Activated naive CD4-positive, alpha-beta T cell treated with anti-CD3 and anti-CD28 coated beads for 36 hours (primary cell): ENCODE measurements around the gene SLC8A1. TPM values are rescaled to one million over a fixed set of nuclear protein-coding genes. Genes with fewer than 3 reads are reported as not detected.

Experiments
- CTCF ChIA-PET: fragments of 350-600 bp; sonication (Branson Sonifier 250); formaldehyde crosslinking; loops from one replicate; lab custom pipeline; 2021; ENCODE audit warnings: antibody characterized with exemption; lab: Charles Lee
- DNase-seq: peaks from one replicate; pipeline ENCODE4 v3.0.0-alpha.2; 2020
- H3K27ac Mint-ChIP-seq: one replicate; pipeline ENCODE4 v1.8.0; 2021; ENCODE audit warnings: mild to moderate bottlenecking, mixed read lengths
- H3K27me3 Mint-ChIP-seq: one replicate; pipeline ENCODE4 v1.8.0; 2021; ENCODE audit warnings: low read depth, mixed read lengths
- H3K36me3 Mint-ChIP-seq: one replicate; pipeline ENCODE4 v1.8.0; 2021; ENCODE audit warnings: low read depth, mixed read lengths
- H3K4me1 Mint-ChIP-seq: one replicate; pipeline ENCODE4 v1.8.0; 2021; ENCODE audit warnings: low read depth, mixed read lengths
- H3K4me3 Mint-ChIP-seq: one replicate; pipeline ENCODE4 v1.8.0; 2021; ENCODE audit warnings: mild to moderate bottlenecking, moderate library complexity, mixed read lengths
- H3K9me3 Mint-ChIP-seq: one replicate; pipeline ENCODE4 v1.8.0; 2021; ENCODE audit warnings: mixed read lengths
- intact Hi-C: fragments of 100-400 bp; cut with micrococcal nuclease; formaldehyde crosslinking; loops from one replicate; pipeline ENCODE4 v1.15.1; 2023
- total RNA-seq, 2 experiments: library from RNA; stranded (reverse); gene quantifications; one replicate each; pipeline ENCODE4 v1.2.3, GENCODE V29; 2021

Gene SLC8A1
- total RNA-seq, 2 experiments from 2014 or later = 0.60 to 0.99 TPM

DNA sequence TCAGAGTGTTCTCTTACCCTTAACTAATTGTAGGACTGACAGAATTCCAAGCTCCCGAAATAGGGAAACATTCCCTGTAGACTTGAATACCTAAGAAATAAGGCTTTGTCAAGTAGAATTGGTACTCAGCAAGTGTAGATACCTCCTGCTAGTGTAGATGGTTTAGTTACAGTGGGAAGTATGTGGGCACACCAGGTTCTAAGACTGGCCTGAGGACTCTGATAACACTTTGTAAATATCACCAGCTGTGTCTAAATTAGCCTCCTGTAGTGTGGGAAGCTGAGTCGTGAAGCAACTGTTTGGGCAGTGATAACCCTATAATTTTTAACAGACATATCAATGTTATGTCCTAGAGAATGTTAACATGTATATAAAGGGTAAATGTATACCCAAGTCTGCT, 304.5 kb downstream of the SLC8A1 start:
- H3K27me3 Mint-ChIP-seq = no peaks in the 10 kb centered on the region
- intact Hi-C loops = no loop called here
- no peaks in the 10 kb centered on the region for H3K9me3 Mint-ChIP-seq
- H3K36me3 Mint-ChIP-seq = no peaks in the 10 kb centered on the region
- CTCF ChIA-PET = no interaction called here
- H3K4me1 Mint-ChIP-seq = no peaks in the 10 kb centered on the region
- no peak for DNase-seq
- no peak overlapping the region for H3K4me3 Mint-ChIP-seq
- no peak overlapping the region for H3K27ac Mint-ChIP-seq

DNA sequence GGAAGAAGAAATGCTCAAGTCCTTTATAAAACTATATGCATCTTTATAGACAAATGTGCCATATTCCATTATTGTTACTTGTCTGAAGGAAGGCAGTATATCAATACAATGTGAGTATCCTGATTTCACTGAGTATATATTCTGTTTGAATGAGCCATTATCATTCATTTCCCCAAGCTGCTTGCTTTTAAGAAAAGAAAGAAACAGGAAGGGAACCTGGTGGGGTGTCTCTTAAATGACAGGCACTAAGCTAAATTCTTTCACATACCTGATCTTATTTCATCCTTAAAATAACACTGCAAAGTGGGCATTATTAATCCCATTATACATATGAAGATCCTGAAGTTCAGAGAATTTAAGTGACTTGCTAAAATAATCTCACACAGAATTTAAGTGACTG, 307.9 kb downstream of the SLC8A1 start:
- no peak for DNase-seq
- Mint-ChIP-seq H3K9me3 (no peaks in the 10 kb centered on the region), H3K4me1 (no peaks in the 10 kb centered on the region), H3K36me3 (no peaks in the 10 kb centered on the region), H3K27me3 (no peaks in the 10 kb centered on the region), H3K4me3 (no peak overlapping the region), H3K27ac (no peak overlapping the region)
- intact Hi-C loops = no loop called here
- CTCF ChIA-PET = no interaction called here

GRCh38 chr2:40138314-40138713, 313.6 kb downstream of the SLC8A1 start:
- no peaks in the 10 kb centered on the region for H3K36me3 Mint-ChIP-seq
- no peaks in the 10 kb centered on the region for H3K4me1 Mint-ChIP-seq
- no peak for DNase-seq
- no peak overlapping the region for H3K27ac Mint-ChIP-seq
- no peaks in the 10 kb centered on the region for H3K9me3 Mint-ChIP-seq
- CTCF ChIA-PET = no interaction called here
- no peak overlapping the region for H3K4me3 Mint-ChIP-seq
- no peaks in the 10 kb centered on the region for H3K27me3 Mint-ChIP-seq
- intact Hi-C loops = loop anchor here (10.0 kb wide), 1 partner anchor 224 kb away; no protein-coding TSS in a partner anchor

DNA sequence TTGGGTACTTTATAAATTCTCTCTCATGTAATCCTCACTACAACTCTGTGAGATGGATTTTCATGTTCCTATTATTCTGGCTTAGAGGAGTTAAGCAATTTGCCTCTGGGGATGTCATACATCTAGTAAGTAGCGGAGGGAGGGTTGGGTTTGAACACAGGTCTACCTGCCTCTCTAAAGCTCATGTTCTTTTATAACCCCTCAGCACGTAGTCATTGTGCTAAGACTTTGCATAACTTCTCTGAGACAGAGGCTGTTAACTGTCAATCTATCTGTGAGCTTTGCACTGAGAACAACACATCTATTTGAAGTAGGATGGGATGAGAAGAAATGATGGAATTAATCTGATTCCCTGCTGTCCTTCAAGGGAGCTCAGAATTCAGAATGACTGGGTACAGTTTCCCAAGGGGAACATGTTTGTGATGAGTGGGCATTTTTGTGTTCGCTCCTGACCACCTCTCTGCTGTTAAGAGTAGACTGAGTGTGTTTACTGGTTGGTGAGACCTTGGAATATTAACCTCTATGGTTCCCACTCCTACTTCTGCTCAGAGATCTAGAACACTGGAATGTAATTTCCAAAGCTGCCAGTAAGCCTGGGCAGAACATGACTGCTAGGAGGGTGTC, 320.7 kb downstream of the SLC8A1 start:
- Mint-ChIP-seq H3K27me3 (no peaks in the 10 kb centered on the region), H3K27ac (no peak overlapping the region), H3K36me3 (no peaks in the 10 kb centered on the region), H3K4me1 (no peaks in the 10 kb centered on the region), H3K9me3 (no peaks in the 10 kb centered on the region), H3K4me3 (no peak overlapping the region)
- CTCF ChIA-PET = no interaction called here
- DNase-seq = no peak
- intact Hi-C loops = loop anchor here (10.0 kb wide), 1 partner anchor 216 kb away; no protein-coding TSS in a partner anchor

DNA sequence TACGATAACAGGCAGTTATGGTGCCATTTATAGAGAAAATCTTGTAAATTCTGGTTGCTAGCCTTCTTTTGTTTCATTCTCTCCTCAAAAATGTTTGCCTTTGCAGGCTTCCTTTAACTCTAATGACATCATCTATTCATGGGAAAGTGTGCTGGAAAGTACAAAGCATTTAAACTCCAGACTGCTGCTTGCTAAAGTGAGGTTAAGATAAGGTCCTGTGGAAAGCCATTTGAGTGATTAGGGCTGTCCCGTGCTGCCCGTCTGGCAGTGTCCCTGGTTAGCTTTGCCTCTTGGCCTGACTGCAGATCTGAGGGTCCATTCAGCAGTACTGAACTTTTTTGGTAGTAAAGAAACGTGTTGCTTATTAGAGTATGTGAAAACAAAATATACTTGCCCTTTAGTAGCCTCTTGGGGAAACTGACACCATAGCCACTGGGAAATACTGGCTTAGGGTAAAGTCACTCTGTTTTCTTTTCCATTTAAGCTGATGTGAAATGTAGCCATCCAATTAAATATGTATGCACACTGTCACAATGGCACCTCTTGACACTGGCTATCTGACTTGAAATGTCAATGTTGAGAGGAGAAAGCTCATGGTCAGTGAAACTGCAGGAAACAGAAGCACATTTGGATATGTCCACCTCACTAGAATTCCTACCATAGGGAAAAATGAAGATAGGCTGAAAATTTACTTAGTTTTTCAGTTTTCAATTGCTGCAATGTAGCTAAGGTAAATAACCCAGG, 321.5 kb downstream of the SLC8A1 start:
- no peak overlapping the region for H3K4me3 Mint-ChIP-seq
- no peak overlapping the region for H3K27ac Mint-ChIP-seq
- no peaks in the 10 kb centered on the region for H3K36me3 Mint-ChIP-seq
- CTCF ChIA-PET = no interaction called here
- no peaks in the 10 kb centered on the region for H3K4me1 Mint-ChIP-seq
- intact Hi-C loops = loop anchor here (10.0 kb wide), 1 partner anchor 216 kb away; no protein-coding TSS in a partner anchor
- no peak for DNase-seq
- H3K9me3 Mint-ChIP-seq = no peaks in the 10 kb centered on the region
- no peaks in the 10 kb centered on the region for H3K27me3 Mint-ChIP-seq

- Mint-ChIP-seq H3K9me3 (no peaks in the 10 kb centered on the region), H3K36me3 (no peaks in the 10 kb centered on the region), H3K27ac (no peak overlapping the region), H3K4me3 (no peak overlapping the region), H3K27me3 (no peaks in the 10 kb centered on the region), H3K4me1 (no peaks in the 10 kb centered on the region)
- no peak for DNase-seq
- intact Hi-C loops = loop anchor here (10.0 kb wide), 1 partner anchor 215 kb away; no protein-coding TSS in a partner anchor
- CTCF ChIA-PET = no interaction called here
These were observed 322.2 kb downstream of the SLC8A1 start for GRCh38 chr2:40129725-40130124.

DNA sequence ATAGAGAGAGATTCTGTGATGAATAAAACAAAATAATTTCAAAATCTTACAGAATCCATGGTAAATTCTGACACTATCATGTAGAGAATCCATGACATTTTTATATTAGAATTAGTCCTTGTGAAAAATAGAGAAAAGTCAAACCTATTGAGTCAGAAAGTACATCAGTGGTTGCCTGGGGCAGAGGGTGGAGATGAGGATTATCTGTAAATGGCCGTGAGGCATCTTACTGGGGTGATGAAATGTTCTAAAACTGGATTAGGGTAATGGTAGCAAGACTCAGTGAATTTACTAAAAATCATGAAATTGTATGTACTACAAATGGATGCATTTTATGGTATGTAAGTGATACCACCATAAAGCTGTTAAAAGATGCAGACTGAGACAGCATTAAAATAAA, 323.1 kb downstream of the SLC8A1 start:
- H3K36me3 Mint-ChIP-seq = no peaks in the 10 kb centered on the region
- H3K9me3 Mint-ChIP-seq = no peaks in the 10 kb centered on the region
- DNase-seq = no peak
- intact Hi-C loops = no loop called here
- no peaks in the 10 kb centered on the region for H3K27me3 Mint-ChIP-seq
- H3K27ac Mint-ChIP-seq = no peak overlapping the region
- CTCF ChIA-PET = no interaction called here
- H3K4me3 Mint-ChIP-seq = no peak overlapping the region
- H3K4me1 Mint-ChIP-seq = no peaks in the 10 kb centered on the region

GRCh38 chr2:40127890-40128557, 323.9 kb downstream of the SLC8A1 start:
- DNase-seq = no peak

GRCh38 chr2:40127146-40127545, 324.7 kb downstream of the SLC8A1 start:
- Mint-ChIP-seq H3K4me1 (no peaks in the 10 kb centered on the region), H3K4me3 (no peak overlapping the region), H3K27me3 (no peaks in the 10 kb centered on the region), H3K9me3 (no peaks in the 10 kb centered on the region), H3K27ac (no peak overlapping the region), H3K36me3 (no peaks in the 10 kb centered on the region)
- no peak for DNase-seq
- intact Hi-C loops = no loop called here
- CTCF ChIA-PET = no interaction called here

More at GRCh38 chr2:40127890-40128557, 323.9 kb downstream of the SLC8A1 start:
- CTCF ChIA-PET = no interaction called here
- Mint-ChIP-seq H3K27ac (no peak overlapping the region), H3K27me3 (no peaks in the 10 kb centered on the region), H3K4me1 (no peaks in the 10 kb centered on the region), H3K4me3 (no peak overlapping the region), H3K36me3 (no peaks in the 10 kb centered on the region), H3K9me3 (no peaks in the 10 kb centered on the region)
- intact Hi-C loops = no loop called here

- no peaks in the 10 kb centered on the region for H3K27me3 Mint-ChIP-seq
- no peak overlapping the region for H3K4me3 Mint-ChIP-seq
- no peaks in the 10 kb centered on the region for H3K4me1 Mint-ChIP-seq
- no peaks in the 10 kb centered on the region for H3K36me3 Mint-ChIP-seq
- H3K27ac Mint-ChIP-seq = no peak overlapping the region
- CTCF ChIA-PET = no interaction called here
- H3K9me3 Mint-ChIP-seq = no peaks in the 10 kb centered on the region
- intact Hi-C loops = no loop called here
- DNase-seq = no peak
These were observed 325.9 kb downstream of the SLC8A1 start for GRCh38 chr2:40126006-40126405.

DNA sequence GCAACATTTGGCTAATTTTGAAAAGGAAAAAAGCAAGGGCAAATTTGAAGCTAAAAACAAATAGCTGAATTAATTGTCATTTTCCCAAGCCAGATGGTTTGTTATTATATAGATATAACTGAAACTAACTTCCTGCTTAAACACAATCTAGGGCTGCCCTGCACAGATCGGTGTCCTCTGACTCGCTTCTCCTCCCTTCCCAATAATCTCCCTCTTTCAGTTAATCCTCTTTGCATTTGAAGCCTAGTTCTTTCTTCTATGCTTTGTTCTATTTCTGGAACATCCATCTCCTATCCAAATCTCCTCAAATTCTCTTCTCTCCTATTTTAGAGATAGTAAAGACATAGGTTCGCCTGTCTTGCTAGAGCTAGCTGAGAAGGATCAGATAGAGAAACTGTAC, 328.1 kb downstream of the SLC8A1 start:
- H3K27ac Mint-ChIP-seq = no peak overlapping the region
- intact Hi-C loops = no loop called here
- DNase-seq = no peak
- no peaks in the 10 kb centered on the region for H3K36me3 Mint-ChIP-seq
- H3K4me3 Mint-ChIP-seq = no peak overlapping the region
- H3K4me1 Mint-ChIP-seq = no peaks in the 10 kb centered on the region
- CTCF ChIA-PET = no interaction called here
- no peaks in the 10 kb centered on the region for H3K27me3 Mint-ChIP-seq
- H3K9me3 Mint-ChIP-seq = no peaks in the 10 kb centered on the region

- Mint-ChIP-seq H3K4me1 (no peaks in the 10 kb centered on the region), H3K36me3 (no peaks in the 10 kb centered on the region), H3K4me3 (no peak overlapping the region), H3K27ac (no peak overlapping the region), H3K9me3 (no peaks in the 10 kb centered on the region), H3K27me3 (no peaks in the 10 kb centered on the region)
- intact Hi-C loops = no loop called here
- no peak for DNase-seq
- CTCF ChIA-PET = no interaction called here
These were observed 328.6 kb downstream of the SLC8A1 start for GRCh38 chr2:40123326-40123725.
